ENCODE data around the gene RSL24D1. TPM values are rescaled to one million over a fixed set of nuclear protein-coding genes. Genes with fewer than 3 reads are reported as not detected.
A peak's percentile ranks its signal among the peaks of the same experiment; 100 is the strongest.

The RSL24D1 gene
- total and polyA plus RNA-seq, 2 of the 13 experiments (the other 11 are each of a cell fraction or from before 2014, with no cell fraction given) = 58.8 to 100.0 TPM

DNA sequence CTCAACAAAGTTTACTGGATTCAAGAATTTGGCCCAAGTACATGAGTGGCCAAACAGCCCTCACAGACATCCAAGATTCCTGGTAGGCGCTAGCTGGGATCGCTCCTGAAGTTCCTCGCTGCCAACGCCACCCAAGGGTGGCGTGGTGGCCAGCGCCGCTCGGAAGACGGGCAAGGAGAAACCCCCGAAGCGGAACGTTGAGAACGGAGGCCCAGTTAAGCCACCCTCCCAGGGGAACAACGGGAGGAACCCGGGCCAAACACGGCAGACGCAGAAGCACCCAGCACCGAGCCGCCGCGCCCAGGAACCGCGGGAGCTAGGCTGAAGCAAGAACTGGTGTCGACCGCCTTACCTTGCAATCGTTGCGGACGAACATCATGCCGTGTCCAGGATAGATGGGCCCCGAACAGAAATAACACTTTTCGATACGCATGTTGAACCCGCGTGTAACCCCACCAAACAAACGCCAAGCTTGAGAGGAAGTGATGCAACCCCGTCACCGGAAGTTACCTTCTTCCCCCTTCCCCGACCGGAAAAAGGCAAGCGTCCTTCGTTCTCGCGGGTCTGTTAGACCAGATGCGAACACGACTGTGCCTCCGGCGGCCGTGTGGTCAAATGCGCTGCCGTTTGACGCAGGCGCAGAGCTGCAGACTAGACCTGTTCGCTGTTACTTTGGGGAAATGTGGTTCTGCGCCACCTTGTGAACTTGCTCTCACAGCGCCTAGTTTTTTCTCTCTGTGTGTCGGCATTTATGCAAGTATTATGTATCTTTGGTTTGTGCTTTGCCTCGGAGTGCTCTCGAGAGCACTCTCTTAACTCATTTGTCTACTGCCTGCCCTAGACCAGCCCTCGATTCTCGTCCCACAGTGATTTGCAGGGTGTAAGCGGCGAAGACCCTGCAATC lies at the start of gene RSL24D1 (continued):
- TF ChIP-seq ZNF687 (CRISPR knock-in tag; IDR thresholded peaks at IDR 0.05) = peak; percentile 99
- TF ChIP-seq HOXA5 (CRISPR knock-in tag; IDR thresholded peaks at IDR 0.05) = peak; percentile 29; the same call in 1 of the 2 replicates
- TF ChIP-seq ZNF280B (CRISPR knock-in tag; IDR thresholded peaks at IDR 0.05; ENCODE audit: borderline replicate concordance) = peak; percentile 96
- TF ChIP-seq ZNF710 (CRISPR knock-in tag; IDR thresholded peaks at IDR 0.05; ENCODE audit: borderline replicate concordance) = no peak
- 0 out of 2 replicates have a peak, but pooled peaks have one; percentile 67 for TF ChIP-seq NFKBIZ (CRISPR knock-in tag; IDR thresholded peaks at IDR 0.05)
- no peak for TF ChIP-seq TSC22D2 (CRISPR knock-in tag; IDR thresholded peaks at IDR 0.05; ENCODE audit: borderline replicate concordance)
- TF ChIP-seq TP53 (CRISPR knock-in tag; conservative IDR thresholded peaks at IDR 0.05) = no peak; the same call in 1 of the 2 replicates
- no peak for TF ChIP-seq ZNF503 (CRISPR knock-in tag; IDR thresholded peaks at IDR 0.05)
- TF ChIP-seq MZF1 (CRISPR knock-in tag; IDR thresholded peaks at IDR 0.05; ENCODE audit: borderline replicate concordance) = peak; percentile 19; the same call in 1 of the 2 replicates
- TF ChIP-seq HNF4A (CRISPR knock-in tag; IDR thresholded peaks at IDR 0.05) = no peak; the same call in 1 of the 2 replicates
- TF ChIP-seq ZSCAN21 (CRISPR knock-in tag; IDR thresholded peaks at IDR 0.05; ENCODE audit: borderline replicate concordance) = peak; percentile 74; the same call in 1 of the 2 replicates
- peak; percentile 25; the same call in 1 of the 2 replicates for TF ChIP-seq RELA (CRISPR knock-in tag; IDR thresholded peaks at IDR 0.05)
- TF ChIP-seq, protein P1, sequence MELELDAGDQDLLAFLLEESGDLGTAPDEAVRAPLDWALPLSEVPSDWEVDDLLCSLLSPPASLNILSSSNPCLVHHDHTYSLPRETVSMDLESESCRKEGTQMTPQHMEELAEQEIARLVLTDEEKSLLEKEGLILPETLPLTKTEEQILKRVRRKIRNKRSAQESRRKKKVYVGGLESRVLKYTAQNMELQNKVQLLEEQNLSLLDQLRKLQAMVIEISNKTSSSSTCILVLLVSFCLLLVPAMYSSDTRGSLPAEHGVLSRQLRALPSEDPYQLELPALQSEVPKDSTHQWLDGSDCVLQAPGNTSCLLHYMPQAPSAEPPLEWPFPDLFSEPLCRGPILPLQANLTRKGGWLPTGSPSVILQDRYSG (CRISPR knock-in tag; IDR thresholded peaks at IDR 0.05) = no peak
- TF ChIP-seq TAF15 (IDR thresholded peaks at IDR 0.05; ENCODE audit: low read depth, low read length, poor library complexity, severe bottlenecking) = no peak
- peak; percentile 41; the same call in 1 of the 2 replicates for TF ChIP-seq KLF11 (CRISPR knock-in tag; IDR thresholded peaks at IDR 0.05)
- TF ChIP-seq, protein P2, sequence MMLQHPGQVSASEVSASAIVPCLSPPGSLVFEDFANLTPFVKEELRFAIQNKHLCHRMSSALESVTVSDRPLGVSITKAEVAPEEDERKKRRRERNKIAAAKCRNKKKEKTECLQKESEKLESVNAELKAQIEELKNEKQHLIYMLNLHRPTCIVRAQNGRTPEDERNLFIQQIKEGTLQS (CRISPR knock-in tag; IDR thresholded peaks at IDR 0.05) = peak; percentile 87

Measured in HepG2 (cell line).